OCI-M1 (cell line): ENCODE data around the gene NHSL1.

Experiments
- DNase-seq: peaks from one replicate; lab custom pipeline; 2025; lab: John Stamatoyannopoulos, UW

NHSL1 gene

GRCh38 chr6:138372711-138373463, 126.4 kb downstream of the NHSL1 start:
- peak; percentile 38 for DNase-seq
